ENCODE measurements around the gene CROCC2.

Gene CROCC2

DNA sequence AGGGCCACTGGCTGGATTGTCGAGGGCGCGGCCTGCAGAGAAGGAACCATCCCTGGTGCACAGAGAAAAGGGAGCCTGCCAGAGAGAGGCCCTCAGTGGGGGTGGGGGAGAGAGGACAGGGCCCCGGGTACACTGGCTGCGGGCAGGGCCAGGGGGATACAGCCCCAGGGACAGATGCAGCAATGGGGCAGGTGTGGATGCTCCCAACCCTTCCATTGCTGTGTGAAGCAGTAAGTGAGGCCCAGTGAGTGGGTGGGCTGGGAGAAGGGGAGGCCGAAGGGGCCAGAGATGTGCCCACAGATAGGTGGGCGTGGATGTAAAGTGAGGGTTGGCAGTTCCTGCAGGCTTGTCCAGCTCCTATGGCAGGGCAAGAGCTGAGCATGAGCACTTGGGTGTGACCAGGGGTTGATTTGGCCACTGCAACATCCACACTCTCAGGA lies 30.1 kb upstream of the CROCC2 start:
- no peak for DNase-seq

- DNase-seq, result no peak
These were observed 29.5 kb upstream of the CROCC2 start for GRCh38 chr2:240876475-240877251.

- no peak for DNase-seq
These were observed 28.4 kb upstream of the CROCC2 start for GRCh38 chr2:240877460-240878340.

GRCh38 chr2:240878341-240878936 lies 27.7 kb upstream of the CROCC2 start:
- DNase-seq, result no peak

DNA sequence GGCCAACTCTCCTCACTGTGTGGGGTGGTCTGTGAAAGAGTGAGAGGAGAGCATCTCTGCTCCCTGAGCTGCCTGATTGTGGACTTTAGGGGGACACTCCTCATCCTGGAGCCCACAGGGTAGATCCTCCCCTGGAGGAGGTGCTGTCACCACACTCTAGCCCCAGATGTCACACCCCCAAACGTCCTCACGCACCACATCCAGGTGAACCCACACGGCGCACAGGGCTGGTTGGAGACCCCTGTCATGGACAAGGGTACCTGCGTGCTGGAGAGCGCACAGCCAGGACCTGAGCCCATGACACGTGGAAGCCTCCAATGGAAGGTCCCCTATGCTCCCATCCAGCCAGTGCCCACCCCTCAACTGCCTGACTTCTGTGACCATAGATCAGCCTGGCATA lies 27.0 kb upstream of the CROCC2 start:
- no peak for DNase-seq

GRCh38 chr2:240881913-240882312 lies 24.2 kb upstream of the CROCC2 start:
- DNase-seq, result peak; percentile 81

DNA sequence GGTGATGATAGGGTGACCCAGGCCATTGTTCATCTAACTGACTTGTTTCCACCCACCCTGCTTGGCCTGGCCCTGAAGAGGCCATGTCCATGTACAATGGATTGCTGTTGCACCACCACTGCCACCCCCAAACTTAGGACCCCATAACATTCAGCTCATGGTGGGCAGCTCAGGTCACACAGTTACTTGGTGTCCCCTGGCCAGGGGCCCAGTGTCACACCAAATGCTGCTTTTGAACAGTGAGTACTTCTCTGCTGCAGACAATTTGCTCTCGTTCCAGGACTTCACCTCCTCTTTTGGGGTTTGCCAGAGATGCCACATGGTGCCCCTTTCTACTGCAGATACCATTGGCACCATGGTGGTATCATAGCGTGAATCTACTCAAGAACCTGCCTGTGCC lies 21.9 kb upstream of the CROCC2 start:
- DNase-seq, result no peak

GRCh38 chr2:240884745-240885144 lies 21.4 kb upstream of the CROCC2 start:
- DNase-seq, result no peak

GRCh38 chr2:240885566-240885965 lies 20.6 kb upstream of the CROCC2 start:
- no peak for DNase-seq

GRCh38 chr2:240886023-240886565 lies 20.0 kb upstream of the CROCC2 start:
- no peak for DNase-seq

DNA sequence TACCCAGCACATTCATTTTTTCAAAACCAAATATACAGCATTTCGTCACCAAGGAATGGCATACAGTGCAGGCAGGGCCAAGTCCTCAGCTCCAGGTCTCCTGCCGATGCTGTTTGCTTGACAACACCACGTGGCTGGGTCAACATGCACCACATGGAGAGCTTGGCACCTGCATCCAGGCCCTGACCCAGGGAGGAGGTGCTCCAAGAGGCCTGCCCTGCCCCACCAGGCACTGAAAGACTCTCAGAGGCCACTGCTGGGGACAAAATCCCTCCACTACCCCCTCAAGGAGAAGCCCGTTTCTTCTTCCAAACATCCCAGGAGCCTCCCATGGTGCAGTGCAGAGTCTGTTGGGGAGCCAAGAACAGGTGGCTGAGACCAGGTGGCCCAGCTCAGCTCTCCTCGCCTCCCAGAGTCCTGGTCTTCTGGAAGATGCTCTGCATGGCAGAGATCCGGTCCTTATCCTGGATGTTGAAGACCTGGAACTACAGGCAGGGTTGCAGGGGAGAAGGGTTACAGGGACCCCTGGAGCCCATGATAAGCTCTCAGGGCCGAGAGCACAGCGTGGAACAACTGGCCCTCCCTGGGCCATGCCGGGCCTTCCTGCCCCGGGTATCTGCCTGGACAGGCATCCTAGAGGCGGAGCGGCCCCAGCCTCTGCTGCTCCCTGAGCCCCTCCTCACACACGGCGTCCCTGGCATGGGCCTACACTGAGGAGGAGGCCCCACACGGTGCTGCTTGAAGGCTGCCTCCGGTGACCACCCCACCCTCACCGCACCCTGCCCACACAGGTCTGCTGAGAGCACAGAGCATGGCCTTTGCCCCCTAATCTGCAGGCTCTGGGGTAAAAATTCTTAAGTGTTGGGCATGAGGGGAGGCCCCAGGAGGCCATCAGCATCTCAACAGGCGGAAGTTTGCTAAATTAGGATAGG lies 19.2 kb upstream of the CROCC2 start:
- DNase-seq, result peak; percentile 25

DNA sequence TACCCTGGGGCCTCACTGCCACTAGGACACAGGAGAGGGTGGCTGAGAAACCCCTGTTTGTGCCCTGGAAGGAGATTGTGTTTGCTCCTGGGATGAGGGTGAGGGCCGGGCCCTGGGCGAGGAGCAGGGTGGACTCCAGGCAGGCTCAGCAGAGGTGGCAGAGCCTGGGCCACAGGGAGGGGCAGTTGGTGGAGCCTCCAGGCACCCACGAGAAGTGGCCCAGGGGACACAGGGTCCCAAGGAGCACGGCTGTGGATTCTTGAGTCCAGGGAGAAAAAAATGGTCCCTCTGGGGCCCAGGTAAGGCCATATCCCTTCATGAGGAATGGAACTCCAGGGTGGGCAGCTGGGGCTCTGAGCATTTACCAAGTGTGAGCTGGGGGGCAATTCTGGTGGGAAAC lies 18.5 kb upstream of the CROCC2 start:
- DNase-seq, result no peak

GRCh38 chr2:240888130-240888889 lies 17.8 kb upstream of the CROCC2 start:
- no peak for DNase-seq

- DNase-seq, result no peak
These were observed 17.1 kb upstream of the CROCC2 start for GRCh38 chr2:240888890-240889573.

- DNase-seq, result no peak
These were observed 16.3 kb upstream of the CROCC2 start for GRCh38 chr2:240889601-240890560.

DNA sequence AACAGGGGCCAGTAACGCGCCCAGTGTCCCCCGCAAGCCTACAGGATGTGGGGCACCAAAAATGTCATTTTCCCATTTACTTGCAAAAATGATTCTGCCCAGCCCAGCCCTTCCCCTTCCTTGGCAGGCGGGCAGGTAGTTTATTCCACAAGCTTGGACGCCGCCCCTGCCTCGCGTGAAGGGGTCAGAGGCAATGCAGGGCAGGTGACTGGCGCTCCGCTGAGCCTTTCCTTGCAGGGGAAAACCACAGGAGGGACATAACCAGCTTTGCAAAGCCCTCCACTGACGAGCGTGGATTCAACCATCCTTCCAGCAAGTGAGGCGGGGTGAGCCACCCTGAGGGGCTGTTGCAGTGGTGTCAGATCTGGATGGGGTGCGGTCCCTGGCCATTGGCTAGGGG lies 15.4 kb upstream of the CROCC2 start:
- no peak for DNase-seq

GRCh38 chr2:240891492-240892340 lies 14.4 kb upstream of the CROCC2 start:
- peak; percentile 24 for DNase-seq

GRCh38 chr2:240892356-240892755 lies 13.8 kb upstream of the CROCC2 start:
- no peak for DNase-seq

DNA sequence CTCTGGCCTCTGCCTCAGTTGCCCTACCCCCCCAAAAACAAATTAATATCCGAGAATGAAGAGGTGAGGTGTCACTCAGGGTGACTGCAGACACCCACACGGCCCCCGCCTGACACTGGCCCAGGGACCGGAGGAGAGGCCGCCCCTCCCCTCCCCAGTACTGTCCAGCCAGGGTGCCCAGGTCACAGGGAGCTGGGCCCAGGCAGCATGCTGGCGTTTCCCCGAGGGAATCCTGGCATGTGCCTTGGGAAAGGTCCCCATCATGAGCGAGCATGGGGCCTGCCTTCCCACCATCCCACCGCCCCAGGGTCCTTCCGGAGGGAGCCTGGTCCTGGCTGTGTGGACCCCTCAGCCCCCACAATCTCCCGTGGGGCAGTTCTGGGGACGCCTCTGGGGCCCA lies 13.2 kb upstream of the CROCC2 start:
- DNase-seq, result no peak
